ENCODE data around the gene LRRC37B.
"Not testable (repeated sequence)": the region's sequence is repeated elsewhere in the genome, so short reads cannot be mapped to it uniquely, and the experiment has no call there.

The LRRC37B gene

DNA sequence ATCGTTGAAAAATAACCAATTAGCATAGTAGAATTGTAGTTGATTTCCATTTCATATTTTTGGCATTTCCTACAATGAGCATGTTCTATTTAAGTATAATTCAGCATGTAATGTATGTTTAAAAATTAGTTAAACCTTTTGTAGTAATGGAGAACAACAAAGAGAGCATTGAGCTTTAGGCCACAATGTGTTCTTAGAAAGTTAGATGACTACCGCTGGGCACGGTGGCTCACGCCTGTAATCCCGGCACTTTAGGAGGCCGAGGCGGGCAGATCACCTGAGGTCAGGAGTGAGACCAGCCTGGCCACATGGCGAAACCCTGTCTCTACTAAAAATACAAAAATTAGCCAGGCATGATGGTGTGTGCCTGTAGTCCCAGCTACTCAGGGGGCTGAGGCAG lies 93.1 kb downstream of the LRRC37B start:
- not testable (repeated sequence) for DNase-seq

DNA sequence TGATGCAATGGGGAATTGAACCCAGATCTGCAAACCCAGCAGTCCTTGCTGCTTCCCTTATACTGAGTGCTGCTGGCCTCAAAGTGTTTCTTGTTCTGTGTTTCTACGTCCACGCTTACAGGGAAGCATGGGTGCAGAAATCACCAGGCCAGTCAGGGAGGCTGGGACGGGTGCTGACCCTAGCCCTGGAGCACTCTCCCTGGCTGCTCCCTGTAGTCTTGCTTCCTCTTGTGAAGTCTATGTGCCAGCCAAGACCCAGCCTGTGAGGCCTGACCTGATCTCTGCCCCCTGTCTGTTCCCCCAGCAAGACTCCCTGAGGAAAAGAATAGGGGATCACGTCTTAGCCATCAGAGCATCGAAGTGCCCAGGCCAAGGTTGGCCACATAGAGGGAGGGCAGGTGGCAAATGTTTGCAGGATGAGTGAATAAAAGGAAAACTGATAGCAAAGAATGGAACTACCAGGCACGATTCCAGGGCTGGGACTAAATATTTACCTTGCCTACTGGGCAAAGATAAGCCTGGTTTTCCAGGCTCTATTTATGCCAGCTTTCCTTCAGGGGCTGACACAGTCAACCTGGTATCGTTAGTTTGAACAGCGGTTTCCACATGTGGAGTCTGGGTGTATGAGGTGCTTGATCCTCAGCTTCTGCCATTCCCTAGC lies 93.9 kb downstream of the LRRC37B start:
- DNase-seq, result no peak

DNA sequence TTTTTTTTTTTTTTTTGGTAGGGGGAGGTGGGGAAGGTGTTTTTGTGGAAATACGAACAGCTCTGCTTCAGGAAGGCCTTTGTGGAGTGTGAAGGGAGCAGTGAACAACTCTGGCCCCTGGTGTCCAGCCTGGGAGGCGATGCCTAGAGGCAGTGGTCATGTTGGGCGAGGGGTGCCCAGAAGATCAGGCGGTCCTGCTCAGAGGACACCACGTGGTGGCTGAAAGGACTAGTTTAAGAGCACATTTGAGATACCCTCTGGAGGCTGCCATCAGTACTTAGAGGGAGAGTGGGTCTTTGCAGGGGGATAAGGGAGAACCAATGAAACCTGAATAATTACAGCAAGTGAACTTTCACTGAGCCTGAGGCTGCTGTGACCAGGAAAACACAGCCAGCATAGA lies 95.0 kb downstream of the LRRC37B start:
- DNase-seq, result no peak

DNA sequence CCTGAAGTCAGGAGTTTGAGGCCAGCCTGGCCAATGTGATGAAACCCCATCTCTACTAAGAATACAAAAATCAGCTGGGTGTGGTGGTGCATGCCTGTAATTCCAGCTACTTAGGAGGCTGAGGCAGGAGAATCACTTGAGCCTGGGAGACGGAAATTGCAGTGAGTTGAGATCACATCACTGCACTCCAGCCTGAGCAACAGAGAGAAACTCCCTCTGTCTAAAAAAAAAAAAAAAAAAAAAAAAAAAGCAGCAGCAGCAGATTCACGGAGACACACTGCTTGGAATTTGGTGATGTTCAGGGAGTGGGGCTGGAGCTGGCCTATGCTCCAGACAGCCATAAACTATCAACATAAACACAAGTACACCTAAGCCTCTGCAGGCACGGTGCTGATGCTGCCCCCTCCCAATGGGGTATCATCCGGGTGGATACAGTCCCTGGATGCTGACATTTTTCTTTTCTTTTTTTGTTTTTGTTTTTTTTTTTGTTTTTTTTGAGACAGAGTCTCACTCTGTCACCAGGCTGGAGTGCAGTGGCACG lies 95.5 kb downstream of the LRRC37B start:
- no peak for DNase-seq

Measured in CD4-positive, alpha-beta T cell treated with Interleukin-15 for 1 hour (primary cell).